C4-2B (cell line): Measurements from ENCODE around the gene SGSM1.

ENCODE experiments used
- ZFX ChIP-seq: fragments of 450-650 bp; IDR thresholded peaks from 2 replicates; pipeline ENCODE4 v1.6.1; 2017
- TF ChIP-seq, protein P1 (sequence below): fragments of 450-650 bp; conservative IDR thresholded peaks from 2 replicates; pipeline ENCODE4 v1.5.1; 2017; ENCODE audit warnings: mild to moderate bottlenecking

DNA sequence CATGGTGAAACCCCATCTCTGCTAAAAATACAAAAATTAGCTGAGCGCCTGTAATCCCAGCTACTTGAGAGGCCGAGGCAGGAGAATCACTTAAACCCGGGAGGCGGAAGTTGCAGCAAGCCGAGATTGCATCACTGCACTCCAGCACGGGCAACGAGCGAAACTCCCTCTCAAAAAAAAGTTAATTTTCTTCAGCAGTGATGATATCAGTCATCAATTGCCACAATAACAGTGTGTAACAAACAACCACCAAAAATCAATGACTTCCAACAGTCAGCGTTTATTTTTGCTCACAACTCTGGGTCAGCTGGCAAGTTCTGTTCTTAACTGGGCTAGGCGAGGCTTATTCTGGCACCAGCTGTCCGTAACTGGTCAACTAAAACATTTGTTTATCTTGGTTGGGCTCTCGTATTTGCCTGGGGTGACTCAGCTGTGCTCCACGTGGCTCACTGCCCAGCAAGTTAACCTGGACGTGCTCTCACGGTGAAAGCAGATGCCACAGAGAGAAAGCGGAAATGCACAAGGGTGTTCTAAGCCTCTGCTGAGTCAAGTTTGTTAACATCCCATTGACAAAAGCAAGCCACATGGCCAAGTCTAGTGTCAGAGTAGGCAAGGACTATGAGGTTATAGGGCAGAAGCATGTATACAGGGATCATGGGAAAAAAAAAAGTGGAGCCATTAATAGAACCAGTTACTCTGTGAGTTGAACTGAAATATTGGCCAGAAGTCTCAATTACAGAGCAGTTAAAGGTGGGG is 88.4 kb downstream of the SGSM1 start:
- TF ChIP-seq, protein P1, sequence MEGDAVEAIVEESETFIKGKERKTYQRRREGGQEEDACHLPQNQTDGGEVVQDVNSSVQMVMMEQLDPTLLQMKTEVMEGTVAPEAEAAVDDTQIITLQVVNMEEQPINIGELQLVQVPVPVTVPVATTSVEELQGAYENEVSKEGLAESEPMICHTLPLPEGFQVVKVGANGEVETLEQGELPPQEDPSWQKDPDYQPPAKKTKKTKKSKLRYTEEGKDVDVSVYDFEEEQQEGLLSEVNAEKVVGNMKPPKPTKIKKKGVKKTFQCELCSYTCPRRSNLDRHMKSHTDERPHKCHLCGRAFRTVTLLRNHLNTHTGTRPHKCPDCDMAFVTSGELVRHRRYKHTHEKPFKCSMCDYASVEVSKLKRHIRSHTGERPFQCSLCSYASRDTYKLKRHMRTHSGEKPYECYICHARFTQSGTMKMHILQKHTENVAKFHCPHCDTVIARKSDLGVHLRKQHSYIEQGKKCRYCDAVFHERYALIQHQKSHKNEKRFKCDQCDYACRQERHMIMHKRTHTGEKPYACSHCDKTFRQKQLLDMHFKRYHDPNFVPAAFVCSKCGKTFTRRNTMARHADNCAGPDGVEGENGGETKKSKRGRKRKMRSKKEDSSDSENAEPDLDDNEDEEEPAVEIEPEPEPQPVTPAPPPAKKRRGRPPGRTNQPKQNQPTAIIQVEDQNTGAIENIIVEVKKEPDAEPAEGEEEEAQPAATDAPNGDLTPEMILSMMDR, result no peak
- no peak for TF ChIP-seq ZFX
